ENCODE results near the gene MRPS9. TPM values are rescaled to one million over a fixed set of nuclear protein-coding genes. Genes with fewer than 3 reads are reported as not detected.

MRPS9 gene
- total and polyA plus RNA-seq, 4 donors, result 17.1 to 28.6 (median 19.5) TPM

DNA sequence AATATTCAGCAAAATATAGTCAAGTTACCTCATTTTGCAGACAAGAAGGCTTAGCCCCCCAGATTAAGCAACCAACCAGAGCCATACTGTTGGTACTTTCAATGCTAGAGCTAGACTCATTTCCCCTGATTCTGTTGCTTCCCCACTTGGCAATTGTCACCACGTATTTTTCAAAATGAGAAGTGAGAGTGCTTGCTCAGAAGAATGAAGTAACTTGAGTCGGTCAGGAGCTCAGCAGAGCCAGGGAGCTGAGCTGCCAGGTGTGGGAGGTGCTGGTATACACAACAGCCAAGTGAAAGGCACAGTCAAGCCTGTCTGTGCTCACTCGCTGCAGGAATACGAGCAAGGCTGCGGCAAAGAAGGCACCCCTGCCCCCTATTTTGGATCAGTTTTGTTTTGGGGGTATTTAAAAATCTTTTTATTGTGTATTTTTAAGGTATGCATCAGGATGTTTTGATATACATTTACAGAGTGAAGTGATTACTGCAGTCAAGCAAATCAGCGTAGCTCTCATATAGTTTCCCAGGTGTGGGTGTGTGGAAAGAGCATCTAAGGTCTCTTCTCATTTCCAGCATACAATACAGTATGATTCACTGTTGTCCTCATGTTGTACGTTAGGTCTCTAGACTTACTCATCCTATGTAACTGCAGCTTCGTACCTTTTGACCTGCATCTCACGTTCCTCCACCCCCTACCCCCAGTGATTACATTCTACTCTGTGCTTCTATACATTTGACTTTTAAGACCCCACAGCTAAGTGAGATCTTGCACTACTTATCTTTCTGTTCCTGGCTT is 62.4 kb downstream of the MRPS9 start:
- no peaks in the 10 kb centered on the region for H3K4me1 ChIP-seq (ENCODE audit: control insufficient read depth in 5 of 5, insufficient read depth in 5 of 5, low read length in 5 of 5)
- 80 to 84% methylated on average over 9 of the region's 9 CpGs for WGBS, 2 donors
- no peak overlapping the region for H3K4me3 ChIP-seq
- no peak for TF ChIP-seq CTCF (IDR thresholded peaks at IDR 0.05; ENCODE audit: control extremely low read depth, extremely low read depth)
- ATAC-seq (ENCODE audit: insufficient read depth, low FRiP score), result no peak
- no peak overlapping the region for H3K27ac ChIP-seq (ENCODE audit: low read depth in 1 of 2, low read length in 1 of 2)
- H3K9me3 ChIP-seq (ENCODE audit: control insufficient read depth in 4 of 4, insufficient read depth in 3 of 4, low read length in 3 of 4), result no peaks in the 10 kb centered on the region
- H3K36me3 ChIP-seq (ENCODE audit: control insufficient read depth in 4 of 4, insufficient read depth in 4 of 4, low read length in 4 of 4), result peaks cover 15 to 22% (median 20%) of the 10 kb centered on the region in 4 donors
- H3K9ac ChIP-seq (ENCODE audit: insufficient read depth in 1 of 2, low read length in 2 of 2), result no peak overlapping the region
- H3K27me3 ChIP-seq (ENCODE audit: control insufficient read depth in 3 of 3, insufficient read depth in 3 of 3, low read length in 2 of 3), result no peaks in the 10 kb centered on the region
- no peak for DNase-seq

- Histone ChIP-seq H3K9ac (ENCODE audit: insufficient read depth in 1 of 2, low read length in 2 of 2) (no peak overlapping the region), H3K36me3 (ENCODE audit: control insufficient read depth in 4 of 4, insufficient read depth in 4 of 4, low read length in 4 of 4) (peaks cover 15 to 20% (median 18%) of the 10 kb centered on the region in 4 donors), H3K27me3 (ENCODE audit: control insufficient read depth in 3 of 3, insufficient read depth in 3 of 3, low read length in 2 of 3) (no peaks in the 10 kb centered on the region), H3K27ac (ENCODE audit: low read depth in 1 of 2, low read length in 1 of 2) (no peak overlapping the region), H3K9me3 (ENCODE audit: control insufficient read depth in 4 of 4, insufficient read depth in 3 of 4, low read length in 3 of 4) (no peaks in the 10 kb centered on the region), H3K4me3 (no peak overlapping the region), H3K4me1 (ENCODE audit: control insufficient read depth in 5 of 5, insufficient read depth in 5 of 5, low read length in 5 of 5) (no peaks in the 10 kb centered on the region)
- WGBS, 2 donors, result 92 to 94% methylated on average over 12 of the region's 12 CpGs
- DNase-seq (no peak), ATAC-seq (ENCODE audit: insufficient read depth, low FRiP score) (no peak)
- TF ChIP-seq CTCF (IDR thresholded peaks at IDR 0.05; ENCODE audit: control extremely low read depth, extremely low read depth), result no peak
Observed at GRCh38 chr2:105102001-105102400, 64.1 kb downstream of the MRPS9 start.

DNA sequence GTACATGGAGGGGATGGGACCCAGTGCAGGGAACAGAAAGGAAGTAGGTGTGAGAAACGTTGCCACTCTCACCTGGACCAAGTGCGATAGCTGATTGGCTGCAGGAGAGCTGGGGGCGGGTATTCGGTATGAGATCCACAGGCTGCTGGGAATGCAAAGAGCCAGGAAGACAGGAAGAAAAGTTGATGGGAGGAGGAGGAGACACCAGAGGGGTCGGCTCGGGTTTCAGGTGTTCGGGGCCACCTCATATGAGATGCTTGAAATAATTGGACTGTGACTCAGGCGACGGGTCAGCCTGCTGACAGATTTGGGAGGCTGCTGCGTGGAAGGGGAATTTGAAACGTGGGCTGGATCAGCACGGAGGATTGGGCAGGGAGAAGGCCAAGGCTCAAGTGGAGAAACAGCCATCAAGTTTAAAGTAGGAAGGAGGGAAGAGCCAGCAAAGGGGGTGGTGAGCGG is 65.1 kb downstream of the MRPS9 start:
- H3K27me3 ChIP-seq (ENCODE audit: control insufficient read depth in 3 of 3, insufficient read depth in 3 of 3, low read length in 2 of 3), result no peaks in the 10 kb centered on the region
- no peak for TF ChIP-seq CTCF (IDR thresholded peaks at IDR 0.05; ENCODE audit: control extremely low read depth, extremely low read depth)
- no peak overlapping the region for H3K4me3 ChIP-seq
- no peaks in the 10 kb centered on the region for H3K4me1 ChIP-seq (ENCODE audit: control insufficient read depth in 5 of 5, insufficient read depth in 5 of 5, low read length in 5 of 5)
- H3K27ac ChIP-seq (ENCODE audit: low read depth in 1 of 2, low read length in 1 of 2), result no peak overlapping the region
- DNase-seq (no peak), ATAC-seq (ENCODE audit: insufficient read depth, low FRiP score) (no peak)
- WGBS, 2 donors, result 70 to 80% methylated on average over 13 of the region's 13 CpGs
- no peak overlapping the region for H3K9ac ChIP-seq (ENCODE audit: insufficient read depth in 1 of 2, low read length in 2 of 2)
- H3K9me3 ChIP-seq (ENCODE audit: control insufficient read depth in 4 of 4, insufficient read depth in 3 of 4, low read length in 3 of 4), result no peaks in the 10 kb centered on the region
- H3K36me3 ChIP-seq (ENCODE audit: control insufficient read depth in 4 of 4, insufficient read depth in 4 of 4, low read length in 4 of 4), result peaks cover 11 to 16% (median 15%) of the 10 kb centered on the region in 4 donors
